Measurements from ENCODE around the gene OR52W1. TPM values are rescaled to one million over a fixed set of nuclear protein-coding genes. Genes with fewer than 3 reads are reported as not detected.
"Not testable (repeated sequence)": the region's sequence is repeated elsewhere in the genome, so short reads cannot be mapped to it uniquely, and the experiment has no call there.

The OR52W1 gene
- polyA plus RNA-seq, 1 of the 3 experiments (the other 2 are of a cell fraction) = not detected

DNA sequence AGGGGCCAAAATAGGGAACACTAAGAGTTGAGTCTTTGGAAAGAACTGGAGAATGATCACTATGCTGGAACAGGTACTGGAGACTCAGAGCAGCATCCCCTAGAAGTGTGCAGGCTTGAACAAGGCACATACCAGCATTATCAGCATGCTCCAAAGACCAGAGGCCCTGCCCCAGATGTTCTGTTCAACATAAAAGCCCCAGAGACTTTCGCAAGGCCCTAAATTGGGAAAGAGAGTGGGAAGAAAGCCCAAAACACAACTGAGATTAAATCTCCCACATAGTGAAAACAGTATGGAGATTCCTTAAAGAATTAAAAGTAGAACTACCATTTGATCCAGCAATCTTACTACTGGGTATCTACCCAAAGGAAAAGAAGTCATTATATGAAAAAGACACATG is 49.2 kb downstream of the OR52W1 start:
- no peaks in the 10 kb centered on the region for H3F3A ChIP-seq (replicated peaks; ENCODE audit: insufficient read depth)
- POLR2A ChIA-PET = no interaction called here
- DNase-seq = no peak
- no peak for TF ChIP-seq NFIC (IDR thresholded peaks at IDR 0.05; ENCODE audit: borderline replicate concordance)
- no peak for TF ChIP-seq EP300 (IDR thresholded peaks at IDR 0.05; ENCODE audit: borderline replicate concordance in 1 of 2, low read depth in 1 of 2, low read length in 1 of 2)
- CTCF ChIA-PET = interaction anchor here (3.8 kb wide), 1 partner anchor 68 kb away, joined by 36 read pairs; no protein-coding TSS in a partner anchor
- H3K79me2 ChIP-seq (ENCODE audit: insufficient read depth) = no peaks in the 10 kb centered on the region
- H3K4me1 ChIP-seq (ENCODE audit: control insufficient read depth in 1 of 2, insufficient read depth in 2 of 2, low read depth in 1 of 2, low read length in 1 of 2) = no peaks in the 10 kb centered on the region; a peak in 1 of 4 replicates
- H3K27ac ChIP-seq (ENCODE audit: low read depth in 2 of 2, low read length in 1 of 2) = no peak overlapping the region
- no peak overlapping the region for H3K4me3 ChIP-seq (ENCODE audit: low read depth in 2 of 2, low read length in 1 of 2)
- no peak overlapping the region for H2AFZ ChIP-seq (ENCODE audit: low read depth)
- H3K9me3 ChIP-seq = no peaks in the 10 kb centered on the region
- H4K20me1 ChIP-seq (ENCODE audit: insufficient read depth) = no peaks in the 10 kb centered on the region
- peaks cover 29% of the 10 kb centered on the region; the same call in 1 of the 2 replicates for H3K27me3 ChIP-seq (ENCODE audit: insufficient read depth)
- 7% methylated on average over 1 of the region's 1 CpG for WGBS (ENCODE audit: low lambda C conversion rate)
- H3K36me3 ChIP-seq (replicated peaks in 1 of 2; ENCODE audit: control insufficient read depth in 1 of 2, insufficient read depth in 2 of 2, low read length in 1 of 2) = no peaks in the 10 kb centered on the region
- no peak overlapping the region for H3K9ac ChIP-seq
- no peak overlapping the region for H3K4me2 ChIP-seq
- H3K9me2 ChIP-seq = no peaks in the 10 kb centered on the region

DNA sequence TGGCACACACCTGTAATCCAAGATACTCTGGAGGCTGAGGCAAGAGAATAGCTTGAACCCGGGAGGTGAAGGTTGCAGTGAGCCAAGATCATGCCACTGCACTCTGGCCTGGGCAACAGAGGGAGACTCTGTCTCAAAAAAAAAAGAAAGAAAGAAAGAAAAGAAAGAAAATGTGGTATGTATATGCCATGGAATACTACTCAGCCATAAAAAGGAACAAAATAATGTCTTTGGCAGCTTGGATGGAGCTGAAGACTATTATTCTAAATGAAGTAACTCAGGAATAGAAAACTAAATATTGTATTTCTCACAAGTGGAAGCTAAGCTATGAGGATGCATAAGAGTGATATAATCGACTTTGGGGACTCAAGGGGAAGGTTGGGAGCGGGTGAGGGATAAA is 49.9 kb downstream of the OR52W1 start:
- H3F3A ChIP-seq (replicated peaks; ENCODE audit: insufficient read depth); H3K9ac ChIP-seq; H3K4me2 ChIP-seq; H3K9me2 ChIP-seq; H3K9me3 ChIP-seq; H4K20me1 ChIP-seq (ENCODE audit: insufficient read depth); H2AFZ ChIP-seq (ENCODE audit: low read depth); POLR2A ChIA-PET; H3K4me1 ChIP-seq (ENCODE audit: control insufficient read depth in 1 of 2, insufficient read depth in 2 of 2, low read depth in 1 of 2, low read length in 1 of 2); H3K36me3 ChIP-seq (replicated peaks in 1 of 2; ENCODE audit: control insufficient read depth in 1 of 2, insufficient read depth in 2 of 2, low read length in 1 of 2); H3K27ac ChIP-seq (ENCODE audit: low read depth in 2 of 2, low read length in 1 of 2); DNase-seq; H3K4me3 ChIP-seq (ENCODE audit: low read depth in 2 of 2, low read length in 1 of 2); H3K79me2 ChIP-seq (ENCODE audit: insufficient read depth): not testable (repeated sequence)
- WGBS (ENCODE audit: low lambda C conversion rate) = 19% methylated on average over 3 of the region's 3 CpGs
- CTCF ChIA-PET = interaction anchor here (3.8 to 5.6 kb wide), 3 partner anchors 68 to 114 kb away, joined by 36 to 82 read pairs (median 50); no protein-coding TSS in a partner anchor
- peaks cover 22% of the 10 kb centered on the region; the same call in 1 of the 2 replicates for H3K27me3 ChIP-seq (ENCODE audit: insufficient read depth)

Other genes starting within 250 kb of the OR52W1 start
- not detected in 2 replicates for gene OR56A5, start 230.7 kb upstream of the OR52W1 start, polyA plus RNA-seq (2012; rRNA removed)
- gene OR52L1, start 212.2 kb upstream of the OR52W1 start, polyA plus RNA-seq (2012; rRNA removed) = not detected in 2 replicates
- not detected in 2 replicates for gene OR56A4, start 192.3 kb upstream of the OR52W1 start, polyA plus RNA-seq (2012; rRNA removed)
- gene OR56A1, start 168.5 kb upstream of the OR52W1 start, polyA plus RNA-seq (2012; rRNA removed) = not detected in 2 replicates
- gene OR56B4, start 91.5 kb upstream of the OR52W1 start, polyA plus RNA-seq (2012; rRNA removed) = not detected in 2 replicates
- gene OR52B2, start 28.9 kb upstream of the OR52W1 start, polyA plus RNA-seq (2012; rRNA removed) = not detected in 2 replicates
- gene C11orf42, start 6.3 kb downstream of the OR52W1 start, polyA plus RNA-seq (2012; rRNA removed) = not detected in 2 replicates
- gene FHIP1B, start 35.4 kb downstream of the OR52W1 start, polyA plus RNA-seq (2012; rRNA removed) = 26.3 and 38.2 TPM in 2 replicates
- 0.08 and 0.13 TPM in 2 replicates for gene CNGA4, start 39.9 kb downstream of the OR52W1 start, polyA plus RNA-seq (2012; rRNA removed)
- not detected in 2 replicates for gene CCKBR, start 60.6 kb downstream of the OR52W1 start, polyA plus RNA-seq (2012; rRNA removed)
- gene CAVIN3, start 121.3 kb downstream of the OR52W1 start, polyA plus RNA-seq (2012; rRNA removed) = 21.5 and 23.5 TPM in 2 replicates
- gene SMPD1, start 191.2 kb downstream of the OR52W1 start, polyA plus RNA-seq (2012; rRNA removed) = 59.6 and 69.2 TPM in 2 replicates
- gene APBB1, start 219.9 kb downstream of the OR52W1 start, polyA plus RNA-seq (2012; rRNA removed) = 32.9 and 35.9 TPM in 2 replicates
- 1.8 and 2.3 TPM in 2 replicates for gene HPX, start 241.8 kb downstream of the OR52W1 start, polyA plus RNA-seq (2012; rRNA removed)

Data from SK-N-SH (cell line).